NCI-H1436 (cell line): Measurements from ENCODE around the gene IL13RA1.
A peak's percentile ranks its signal among the peaks of the same experiment; 100 is the strongest.
"Not testable (repeated sequence)": the region's sequence is repeated elsewhere in the genome, so short reads cannot be mapped to it uniquely, and the experiment has no call there.

Experiments
- DNase-seq: peaks from one replicate; lab custom pipeline; 2025; lab: John Stamatoyannopoulos, UW

IL13RA1 gene

GRCh38 chrX:118729042-118729652 lies 1.7 kb downstream of the IL13RA1 start:
- DNase-seq = no peak

- no peak for DNase-seq
Measured at GRCh38 chrX:118730500-118731247, 3.3 kb downstream of the IL13RA1 start.

- DNase-seq = not testable (repeated sequence)
Measured at GRCh38 chrX:118732551-118732950, 5.1 kb downstream of the IL13RA1 start.

- no peak for DNase-seq
Measured at GRCh38 chrX:118734909-118735308, 7.5 kb downstream of the IL13RA1 start.

- no peak for DNase-seq
Measured at GRCh38 chrX:118736394-118737010, 9.1 kb downstream of the IL13RA1 start.

- DNase-seq = no peak
Measured at GRCh38 chrX:118739577-118739976, 12.2 kb downstream of the IL13RA1 start.

GRCh38 chrX:118740276-118740889 lies 13.0 kb downstream of the IL13RA1 start:
- no peak for DNase-seq

- no peak for DNase-seq
Measured at GRCh38 chrX:118742176-118742575, 14.8 kb downstream of the IL13RA1 start.

GRCh38 chrX:118745570-118745969 lies 18.2 kb downstream of the IL13RA1 start:
- no peak for DNase-seq

- no peak for DNase-seq
Measured at GRCh38 chrX:118751950-118752783, 24.8 kb downstream of the IL13RA1 start.

GRCh38 chrX:118755633-118756032 lies 28.2 kb downstream of the IL13RA1 start:
- DNase-seq = no peak

GRCh38 chrX:118756101-118756500 lies 28.7 kb downstream of the IL13RA1 start:
- DNase-seq = no peak

GRCh38 chrX:118758511-118758910 lies 31.1 kb downstream of the IL13RA1 start:
- no peak for DNase-seq

GRCh38 chrX:118760025-118760424 lies 32.6 kb downstream of the IL13RA1 start:
- no peak for DNase-seq

- DNase-seq = peak; percentile 4
Measured at GRCh38 chrX:118761939-118762707, 34.7 kb downstream of the IL13RA1 start.

- no peak for DNase-seq
Measured at GRCh38 chrX:118763489-118763888, 36.1 kb downstream of the IL13RA1 start.

GRCh38 chrX:118764122-118764521 lies 36.7 kb downstream of the IL13RA1 start:
- no peak for DNase-seq

- DNase-seq = no peak
Measured at GRCh38 chrX:118770133-118770760, 42.8 kb downstream of the IL13RA1 start.

- no peak for DNase-seq
Measured at GRCh38 chrX:118772051-118772450, 44.6 kb downstream of the IL13RA1 start.

GRCh38 chrX:118773782-118774181 lies 46.4 kb downstream of the IL13RA1 start:
- peak; percentile 7 for DNase-seq

- peak; percentile 50 for DNase-seq
Measured at GRCh38 chrX:118779581-118779980, 52.2 kb downstream of the IL13RA1 start.
